HepG2 (cell line): Measurements from ENCODE around the gene ATG9A. TPM values are rescaled to one million over a fixed set of nuclear protein-coding genes. Genes with fewer than 3 reads are reported as not detected.
A peak's percentile ranks its signal among the peaks of the same experiment; 100 is the strongest.

Source experiments
- ARNTL ChIP-seq: sonication (generic); formaldehyde crosslinking; IDR thresholded peaks from 2 replicates; pipeline ENCODE4 v1.4.0; 2020; ENCODE audit warnings: mild to moderate bottlenecking, missing genetic modification reagents
- CAMTA2 ChIP-seq: sonication (generic); formaldehyde crosslinking; IDR thresholded peaks from 2 replicates; pipeline ENCODE4 v1.4.0; 2020; ENCODE audit warnings: mild to moderate bottlenecking, missing genetic modification reagents, borderline replicate concordance
- CENPX ChIP-seq: sonication (generic); formaldehyde crosslinking; IDR thresholded peaks from 2 replicates; pipeline ENCODE4 v1.9.0; 2021; ENCODE audit warnings: mild to moderate bottlenecking, missing genetic modification reagents, moderate library complexity
- CHD2 ChIP-seq: IDR thresholded peaks from 2 replicates; pipeline ENCODE4 v1.6.1; 2011; ENCODE audit warnings: low read depth, low read length, improper control_type of control experiment
- FOXC1 ChIP-seq: sonication (generic); formaldehyde crosslinking; IDR thresholded peaks from 2 replicates; pipeline ENCODE4 v1.8.0; 2022; ENCODE audit warnings: mild to moderate bottlenecking, missing genetic modification reagents, borderline replicate concordance
- FOXM1 ChIP-seq: sonication (generic); formaldehyde crosslinking; IDR thresholded peaks from 2 replicates; pipeline ENCODE4 v1.5.0; 2020; ENCODE audit warnings: missing genetic modification reagents
- HNRNPK ChIP-seq: fragments of 200-400 bp; formaldehyde crosslinking; IDR thresholded peaks from 2 replicates; pipeline ENCODE4 v1.6.1; 2018; ENCODE audit warnings: low read length, low read depth, moderate library complexity, mild to moderate bottlenecking; ENCODE audit not compliant: poor library complexity, severe bottlenecking
- HOXA9 ChIP-seq: sonication (generic); formaldehyde crosslinking; IDR thresholded peaks from 2 replicates; pipeline ENCODE4 v1.8.1; 2022; ENCODE audit warnings: missing genetic modification reagents, mild to moderate bottlenecking, moderate library complexity, borderline replicate concordance
- KIAA2018 ChIP-seq: sonication (generic); formaldehyde crosslinking; IDR thresholded peaks from 2 replicates; pipeline ENCODE4 v1.5.0; 2020; ENCODE audit warnings: mild to moderate bottlenecking, missing genetic modification reagents, borderline replicate concordance
- MAFF ChIP-seq: IDR thresholded peaks from 2 replicates; pipeline ENCODE4 v1.6.1; 2011; ENCODE audit warnings: low read depth, low read length, improper control_type of control experiment
- NCOR1 ChIP-seq: fragments of 200-600 bp; sonication (generic); IDR thresholded peaks from 2 replicates; pipeline ENCODE4 v1.7.0; 2017; ENCODE audit warnings: antibody characterized with exemption, low read length, borderline replicate concordance
- SP5 ChIP-seq: IDR thresholded peaks from 2 replicates; pipeline ENCODE4 v1.6.1; 2016; ENCODE audit warnings: low read depth, borderline replicate concordance
- TBX2 ChIP-seq: sonication (generic); formaldehyde crosslinking; IDR thresholded peaks from 2 replicates; pipeline ENCODE4 v1.5.0; 2020; ENCODE audit warnings: missing genetic modification reagents, mild to moderate bottlenecking, borderline replicate concordance
- ZHX1 ChIP-seq: sonication (generic); formaldehyde crosslinking; IDR thresholded peaks from 2 replicates; pipeline ENCODE4 v1.8.1; 2022; ENCODE audit warnings: low read depth, mild to moderate bottlenecking, missing genetic modification reagents
- ZNF225 ChIP-seq: sonication (generic); formaldehyde crosslinking; IDR thresholded peaks from 2 replicates; pipeline ENCODE4 v1.4.0; 2020; ENCODE audit warnings: mild to moderate bottlenecking, missing genetic modification reagents
- ZNF441 ChIP-seq: sonication (generic); formaldehyde crosslinking; IDR thresholded peaks from 2 replicates; pipeline ENCODE4 v1.7.0; 2021; ENCODE audit warnings: missing genetic modification reagents, borderline replicate concordance
- ZNF501 ChIP-seq: sonication (generic); formaldehyde crosslinking; IDR thresholded peaks from 2 replicates; pipeline ENCODE4 v1.5.1; 2020; ENCODE audit warnings: mild to moderate bottlenecking, moderate library complexity, missing genetic modification reagents
- ZNF616 ChIP-seq: sonication (generic); formaldehyde crosslinking; IDR thresholded peaks from 2 replicates; pipeline ENCODE4 v1.5.0; 2020; ENCODE audit warnings: low read depth, mild to moderate bottlenecking, missing genetic modification reagents
- polyA plus RNA-seq, 8 experiments: library from polyadenylated mRNA; depleted of rRNA in 3 of 8; stranded (reverse) in 7 of 8; unstranded in 1 of 8; fragments of >200 nt; fragmentation: Illumina TruSeq in 4 of 8; extraction: Trizol in 4 of 8; gene quantifications; 2 replicates each; pipeline versions ENCODE4 v1.2.1 to v1.2.3, GENCODE V29; 2011 to 2016; ENCODE audit warnings: low read depth in 4 of 8, missing spikeins in 1 of 8, mixed read lengths in 1 of 8; ENCODE audit not compliant: insufficient read depth in 1 of 8
- total RNA-seq, 5 experiments: library from RNA; depleted of rRNA; stranded (reverse); fragments of >200 nt; fragmentation: Illumina TruSeq; extraction: Trizol; gene quantifications; 2 replicates each; pipeline ENCODE4 v1.2.3, GENCODE V29; 2016; ENCODE audit warnings: low read depth in 1 of 5

The ATG9A gene
- total and polyA plus RNA-seq, 2 of the 13 experiments (the other 11 are each of a cell fraction or from before 2014, with no cell fraction given) = 35.0 to 131 TPM

- TF ChIP-seq FOXM1 (CRISPR knock-in tag) (no peak), CENPX (no peak), HOXA9 (no peak), ZNF501 (CRISPR knock-in tag) (peak; percentile 70), ZNF225 (CRISPR knock-in tag) (no peak), TBX2 (CRISPR knock-in tag) (peak; percentile 77), NCOR1 (peak; percentile 79), CHD2 (peak; percentile 64; the same call in 1 of the 2 replicates), FOXC1 (CRISPR knock-in tag) (peak; percentile 81; the same call in 1 of the 2 replicates), ARNTL (CRISPR knock-in tag) (0 out of 2 replicates have a peak, but pooled peaks have one; percentile 7), KIAA2018 (CRISPR knock-in tag) (peak; percentile 93; the same call in 1 of the 2 replicates), MAFF (0 out of 2 replicates have a peak, but pooled peaks have one; percentile 0), ZHX1 (CRISPR knock-in tag) (no peak), ZNF441 (peak; percentile 88), SP5 (peak; percentile 66), HNRNPK (no peak), CAMTA2 (0 out of 2 replicates have a peak, but pooled peaks have one; percentile 15), ZNF616 (CRISPR knock-in tag) (no peak)
Observed at GRCh38 chr2:219229305-219230058, at the start of gene ATG9A, which contains the start of gene ANKZF1 (continued).
